Mesothelial cell of epicardium (in vitro differentiated cells): ENCODE measurements around the gene HSPA14. TPM values are rescaled to one million over a fixed set of nuclear protein-coding genes. Genes with fewer than 3 reads are reported as not detected.

Experiments
- DNase-seq, 2 experiments: peaks; one replicate each; pipeline ENCODE4 v3.0.0; 2021; ENCODE audit warnings: low spot score in 2 of 2; ENCODE audit not compliant: unreplicated experiment in 2 of 2
- H3K27ac Mint-ChIP-seq: 2 replicates; pipeline ENCODE4 v1.8.0; 2021; ENCODE audit warnings: mixed read lengths
- H3K27me3 Mint-ChIP-seq: 2 replicates; pipeline ENCODE4 v1.8.0; 2021; ENCODE audit warnings: low read depth, mixed read lengths
- H3K36me3 Mint-ChIP-seq: 2 replicates; pipeline ENCODE4 v1.8.0; 2021; ENCODE audit warnings: mixed read lengths
- H3K4me1 Mint-ChIP-seq: 2 replicates; pipeline ENCODE4 v1.8.0; 2021; ENCODE audit warnings: mixed read lengths
- H3K4me3 Mint-ChIP-seq: 2 replicates; pipeline ENCODE4 v1.8.0; 2021; ENCODE audit warnings: mild to moderate bottlenecking, moderate library complexity, mixed read lengths
- H3K9me3 Mint-ChIP-seq: 2 replicates; pipeline ENCODE4 v1.8.0; 2021; ENCODE audit warnings: mixed read lengths
- total RNA-seq: library from RNA; stranded (reverse); gene quantifications from 3 replicates; pipeline ENCODE4 v1.2.1, GENCODE V29; 2021
- TF ChIP-seq, protein P1 (sequence below): fragments of 200-600 bp; sonication (generic); IDR thresholded peaks from one replicate; pipeline ENCODE4 v1.5.0; 2021; ENCODE audit warnings: antibody characterized with exemption; ENCODE audit not compliant: unreplicated experiment

The HSPA14 gene
- total RNA-seq, 1 donor from 2014 or later: 11.2 TPM

GRCh38 chr10:14833106-14833505 lies 5.0 kb upstream of the HSPA14 start:
- Mint-ChIP-seq H3K4me3 (no peak overlapping the region), H3K27ac (no peak overlapping the region), H3K27me3 (peaks cover 18% of the 10 kb centered on the region), H3K9me3 (no peaks in the 10 kb centered on the region), H3K36me3 (peaks cover 5% of the 10 kb centered on the region), H3K4me1 (peaks cover 16% of the 10 kb centered on the region)
- no peak for DNase-seq
- TF ChIP-seq, protein P1, sequence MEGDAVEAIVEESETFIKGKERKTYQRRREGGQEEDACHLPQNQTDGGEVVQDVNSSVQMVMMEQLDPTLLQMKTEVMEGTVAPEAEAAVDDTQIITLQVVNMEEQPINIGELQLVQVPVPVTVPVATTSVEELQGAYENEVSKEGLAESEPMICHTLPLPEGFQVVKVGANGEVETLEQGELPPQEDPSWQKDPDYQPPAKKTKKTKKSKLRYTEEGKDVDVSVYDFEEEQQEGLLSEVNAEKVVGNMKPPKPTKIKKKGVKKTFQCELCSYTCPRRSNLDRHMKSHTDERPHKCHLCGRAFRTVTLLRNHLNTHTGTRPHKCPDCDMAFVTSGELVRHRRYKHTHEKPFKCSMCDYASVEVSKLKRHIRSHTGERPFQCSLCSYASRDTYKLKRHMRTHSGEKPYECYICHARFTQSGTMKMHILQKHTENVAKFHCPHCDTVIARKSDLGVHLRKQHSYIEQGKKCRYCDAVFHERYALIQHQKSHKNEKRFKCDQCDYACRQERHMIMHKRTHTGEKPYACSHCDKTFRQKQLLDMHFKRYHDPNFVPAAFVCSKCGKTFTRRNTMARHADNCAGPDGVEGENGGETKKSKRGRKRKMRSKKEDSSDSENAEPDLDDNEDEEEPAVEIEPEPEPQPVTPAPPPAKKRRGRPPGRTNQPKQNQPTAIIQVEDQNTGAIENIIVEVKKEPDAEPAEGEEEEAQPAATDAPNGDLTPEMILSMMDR: no peak

DNA sequence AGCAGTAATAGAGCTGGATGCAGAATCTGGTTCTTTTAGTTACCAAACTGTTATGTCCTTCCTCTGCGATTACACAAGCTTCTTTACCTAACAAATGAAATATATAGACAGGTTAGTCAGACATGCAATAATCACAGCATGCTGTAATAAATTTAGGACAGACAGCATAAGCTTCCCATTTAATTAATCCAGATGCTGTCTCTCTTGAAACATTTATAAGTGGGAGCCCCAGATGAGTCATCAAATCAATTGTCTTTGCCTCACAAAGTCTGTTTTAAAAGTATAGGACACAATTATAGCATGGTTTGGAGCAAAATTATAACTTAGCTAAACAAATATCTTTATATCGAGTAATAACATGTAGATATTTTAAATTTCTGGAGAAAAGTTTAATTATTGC lies 1.9 kb upstream of the HSPA14 start:
- H3K4me1 Mint-ChIP-seq: peaks cover 28% of the 10 kb centered on the region
- H3K27me3 Mint-ChIP-seq: peaks cover 6% of the 10 kb centered on the region
- H3K27ac Mint-ChIP-seq: peak overlapping the region; percentile 39
- TF ChIP-seq, protein P1: no peak
- H3K36me3 Mint-ChIP-seq: peaks cover 9% of the 10 kb centered on the region
- no peak overlapping the region for H3K4me3 Mint-ChIP-seq
- DNase-seq: no peak
- H3K9me3 Mint-ChIP-seq: no peaks in the 10 kb centered on the region

- TF ChIP-seq, protein P1: no peak
- H3K4me3 Mint-ChIP-seq: peak overlapping the region; percentile 92
- H3K9me3 Mint-ChIP-seq: no peaks in the 10 kb centered on the region
- H3K27me3 Mint-ChIP-seq: peaks cover 2% of the 10 kb centered on the region
- peak overlapping the region; percentile 99 for H3K27ac Mint-ChIP-seq
- peaks cover 16% of the 10 kb centered on the region for H3K36me3 Mint-ChIP-seq
- peaks cover 28% of the 10 kb centered on the region for H3K4me1 Mint-ChIP-seq
- DNase-seq: no peak
Measured at GRCh38 chr10:14837003-14837756, 926 bp upstream of the HSPA14 start.

DNA sequence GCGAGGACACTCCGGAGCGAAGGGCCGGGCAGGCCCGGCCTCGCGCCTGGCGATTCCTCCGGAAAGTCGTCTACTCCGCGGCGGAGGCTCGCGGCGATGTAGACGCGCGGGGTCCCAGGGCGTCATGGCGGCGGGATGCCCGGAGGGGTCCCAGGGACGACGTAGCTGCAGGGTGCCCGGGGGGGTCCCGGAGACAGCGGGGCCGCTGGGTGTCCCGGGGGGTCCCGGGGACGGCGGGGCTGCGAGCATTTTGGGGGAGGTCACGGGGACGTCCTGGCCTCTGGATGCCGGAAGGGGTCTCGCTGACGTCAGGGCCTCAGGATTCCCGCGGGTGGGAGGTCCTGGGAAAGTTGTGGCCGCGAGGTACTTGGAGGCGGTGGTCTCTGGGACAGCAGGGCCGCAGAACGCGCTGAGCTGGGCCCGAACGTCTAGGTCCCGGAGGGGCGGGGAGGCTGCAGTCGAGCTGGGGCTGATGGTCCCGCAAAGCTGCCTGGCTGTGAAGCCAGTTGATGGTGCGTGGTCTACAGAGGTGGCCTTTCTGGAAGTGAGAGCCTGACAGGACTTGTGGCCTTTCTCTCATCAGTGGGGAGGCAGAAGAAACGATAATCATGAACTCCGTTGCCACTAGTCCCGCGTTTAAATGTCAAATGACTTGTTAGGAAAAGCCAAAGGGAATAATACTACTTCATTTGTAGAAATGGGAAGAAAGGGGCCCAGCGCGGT lies 637 bp downstream of the HSPA14 start:
- peak overlapping the region; percentile 92 for H3K4me3 Mint-ChIP-seq
- peak overlapping the region; percentile 99 for H3K27ac Mint-ChIP-seq
- TF ChIP-seq, protein P1: no peak
- H3K36me3 Mint-ChIP-seq: peaks cover 23% of the 10 kb centered on the region
- DNase-seq: peak; percentile 43 to 73
- H3K27me3 Mint-ChIP-seq: no peaks in the 10 kb centered on the region
- H3K9me3 Mint-ChIP-seq: no peaks in the 10 kb centered on the region
- H3K4me1 Mint-ChIP-seq: peaks cover 28% of the 10 kb centered on the region

DNA sequence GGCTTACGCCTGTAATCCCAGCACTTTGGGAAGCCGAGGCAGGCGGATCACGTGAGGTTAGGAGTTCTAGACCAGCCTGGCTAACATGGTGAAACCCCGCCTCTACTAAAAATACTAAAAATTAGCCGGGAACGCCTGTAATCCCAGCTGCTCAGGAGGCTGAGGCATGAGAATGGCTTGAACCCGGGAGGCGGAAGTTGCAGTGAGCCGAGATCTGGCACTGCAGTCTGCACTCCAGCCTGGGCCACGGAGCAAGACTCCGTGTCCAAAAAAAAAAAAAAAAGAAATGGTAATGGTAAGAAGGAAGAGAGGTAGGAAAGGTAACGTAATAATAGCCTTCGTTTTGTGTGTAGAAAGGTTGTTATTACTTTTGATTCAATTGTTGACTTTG lies 1.2 kb downstream of the HSPA14 start:
- TF ChIP-seq, protein P1: no peak
- H3K4me1 Mint-ChIP-seq: peaks cover 28% of the 10 kb centered on the region
- H3K27me3 Mint-ChIP-seq: no peaks in the 10 kb centered on the region
- H3K36me3 Mint-ChIP-seq: peaks cover 24% of the 10 kb centered on the region
- H3K27ac Mint-ChIP-seq: peak overlapping the region; percentile 96
- peak overlapping the region; percentile 92 for H3K4me3 Mint-ChIP-seq
- no peak for DNase-seq
- H3K9me3 Mint-ChIP-seq: no peaks in the 10 kb centered on the region
